Glutamatergic neuron (in vitro differentiated cells): ENCODE data around the gene SSBP3. TPM values are rescaled to one million over a fixed set of nuclear protein-coding genes. Genes with fewer than 3 reads are reported as not detected.

Source experiments
- DNase-seq: peaks from one replicate; pipeline ENCODE4 v3.0.0; 2022
- H3K27ac Mint-ChIP-seq: one replicate; pipeline ENCODE4 v1.8.0; 2020; ENCODE audit warnings: mild to moderate bottlenecking, mixed read lengths, inconsistent platforms; ENCODE audit not compliant: unreplicated experiment
- H3K27me3 Mint-ChIP-seq: one replicate; pipeline ENCODE4 v1.8.0; 2020; ENCODE audit warnings: mild to moderate bottlenecking, moderate library complexity, mixed read lengths, inconsistent platforms; ENCODE audit not compliant: unreplicated experiment
- H3K36me3 Mint-ChIP-seq: one replicate; pipeline ENCODE4 v1.8.0; 2020; ENCODE audit warnings: mild to moderate bottlenecking, mixed read lengths, inconsistent platforms; ENCODE audit not compliant: unreplicated experiment
- H3K4me1 Mint-ChIP-seq: one replicate; pipeline ENCODE4 v1.8.0; 2020; ENCODE audit warnings: mild to moderate bottlenecking, low read depth, mixed read lengths, inconsistent platforms; ENCODE audit not compliant: unreplicated experiment
- H3K4me3 Mint-ChIP-seq: one replicate; pipeline ENCODE4 v1.8.0; 2020; ENCODE audit warnings: mild to moderate bottlenecking, mixed read lengths, inconsistent platforms; ENCODE audit not compliant: unreplicated experiment
- H3K9me3 Mint-ChIP-seq: one replicate; pipeline ENCODE4 v1.8.0; 2020; ENCODE audit warnings: mild to moderate bottlenecking, moderate library complexity, mixed read lengths, inconsistent platforms; ENCODE audit not compliant: unreplicated experiment
- CTCF ChIP-seq: fragments of 200-600 bp; sonication (generic); IDR thresholded peaks from one replicate; pipeline ENCODE4 v1.5.0; 2021; ENCODE audit not compliant: partially characterized antibody, unreplicated experiment
- total RNA-seq: library from RNA; stranded (reverse); fragmentation: NEBNext Ultra II Directional; extraction: Animal tissue kit (Norgen Biotek cat#: 25700); gene quantifications from one replicate; pipeline ENCODE4 v1.2.1, GENCODE V29; 2021; ENCODE audit not compliant: unreplicated experiment

Gene SSBP3
- total RNA-seq, 1 donor from 2014 or later: 608 TPM

- H3K27me3 Mint-ChIP-seq: peaks cover 62% of the 10 kb centered on the region
- TF ChIP-seq CTCF: no peak
- peak overlapping the region; percentile 75 for H3K27ac Mint-ChIP-seq
- H3K4me3 Mint-ChIP-seq: no peak overlapping the region
- no peak for DNase-seq
- H3K36me3 Mint-ChIP-seq: peaks cover 11% of the 10 kb centered on the region
- H3K9me3 Mint-ChIP-seq: peaks cover 79% of the 10 kb centered on the region
- H3K4me1 Mint-ChIP-seq: peaks cover 66% of the 10 kb centered on the region
Observed at GRCh38 chr1:54271341-54271740, 134.9 kb downstream of the SSBP3 start.

GRCh38 chr1:54270543-54270942 lies 135.7 kb downstream of the SSBP3 start:
- H3K27ac Mint-ChIP-seq: peak overlapping the region; percentile 90
- H3K4me1 Mint-ChIP-seq: peaks cover 63% of the 10 kb centered on the region
- H3K9me3 Mint-ChIP-seq: peaks cover 74% of the 10 kb centered on the region
- H3K36me3 Mint-ChIP-seq: peaks cover 11% of the 10 kb centered on the region
- peak overlapping the region; percentile 49 for H3K4me3 Mint-ChIP-seq
- no peak for DNase-seq
- TF ChIP-seq CTCF: no peak
- peaks cover 62% of the 10 kb centered on the region for H3K27me3 Mint-ChIP-seq

- no peak for DNase-seq
- Mint-ChIP-seq H3K9me3 (peaks cover 76% of the 10 kb centered on the region), H3K4me3 (no peak overlapping the region), H3K36me3 (peaks cover 11% of the 10 kb centered on the region), H3K27ac (peak overlapping the region; percentile 90), H3K27me3 (peaks cover 64% of the 10 kb centered on the region), H3K4me1 (peaks cover 60% of the 10 kb centered on the region)
- TF ChIP-seq CTCF: no peak
Observed at GRCh38 chr1:54268762-54269297, 137.4 kb downstream of the SSBP3 start.

- Mint-ChIP-seq H3K27ac (peak overlapping the region; percentile 75), H3K4me3 (no peak overlapping the region), H3K4me1 (peaks cover 57% of the 10 kb centered on the region), H3K9me3 (peaks cover 74% of the 10 kb centered on the region), H3K27me3 (peaks cover 65% of the 10 kb centered on the region), H3K36me3 (peaks cover 11% of the 10 kb centered on the region)
- DNase-seq: no peak
- TF ChIP-seq CTCF: no peak
Observed at GRCh38 chr1:54267815-54268761, 138.1 kb downstream of the SSBP3 start.

GRCh38 chr1:54266908-54267307 lies 139.3 kb downstream of the SSBP3 start:
- Mint-ChIP-seq H3K4me3 (no peak overlapping the region), H3K36me3 (peaks cover 11% of the 10 kb centered on the region), H3K27me3 (peaks cover 65% of the 10 kb centered on the region), H3K9me3 (peaks cover 66% of the 10 kb centered on the region), H3K4me1 (peaks cover 55% of the 10 kb centered on the region), H3K27ac (peak overlapping the region; percentile 19)
- DNase-seq: no peak
- TF ChIP-seq CTCF: no peak
